Germinal center (tissue), 1 donor: ENCODE results near the gene ST3GAL4.
"Not testable (repeated sequence)": the region's sequence is repeated elsewhere in the genome, so short reads cannot be mapped to it uniquely, and the experiment has no call there.

Source experiments
- DNase-seq: peaks from one replicate; pipeline ENCODE4 v3.0.0; 2012; ENCODE audit warnings: mixed read lengths, low spot score

ST3GAL4 gene

GRCh38 chr11:126387857-126388256 is 32.4 kb downstream of the ST3GAL4 start:
- DNase-seq: no peak

GRCh38 chr11:126390272-126390867 is 34.9 kb downstream of the ST3GAL4 start:
- no peak for DNase-seq

- DNase-seq: no peak
These were observed 35.9 kb downstream of the ST3GAL4 start for GRCh38 chr11:126391286-126391954.

- DNase-seq: no peak
These were observed 36.6 kb downstream of the ST3GAL4 start for GRCh38 chr11:126391970-126392632.

- no peak for DNase-seq
These were observed 37.1 kb downstream of the ST3GAL4 start for GRCh38 chr11:126392633-126393013.

GRCh38 chr11:126393143-126393542 is 37.7 kb downstream of the ST3GAL4 start:
- DNase-seq: no peak

- no peak for DNase-seq
These were observed 38.5 kb downstream of the ST3GAL4 start for GRCh38 chr11:126394036-126394435.

GRCh38 chr11:126394634-126395072 is 39.2 kb downstream of the ST3GAL4 start:
- DNase-seq: not testable (repeated sequence)

GRCh38 chr11:126395784-126396183 is 40.3 kb downstream of the ST3GAL4 start:
- DNase-seq: not testable (repeated sequence)

- DNase-seq: not testable (repeated sequence)
These were observed 40.8 kb downstream of the ST3GAL4 start for GRCh38 chr11:126396266-126396665.

- no peak for DNase-seq
These were observed 41.5 kb downstream of the ST3GAL4 start for GRCh38 chr11:126396965-126397364.

GRCh38 chr11:126398296-126398695 is 42.8 kb downstream of the ST3GAL4 start:
- no peak for DNase-seq

GRCh38 chr11:126398721-126399120 is 43.2 kb downstream of the ST3GAL4 start:
- DNase-seq: no peak

GRCh38 chr11:126400019-126400418 is 44.5 kb downstream of the ST3GAL4 start:
- DNase-seq: no peak

GRCh38 chr11:126400479-126400878 is 45.0 kb downstream of the ST3GAL4 start:
- no peak for DNase-seq

GRCh38 chr11:126403022-126403581 is 47.6 kb downstream of the ST3GAL4 start:
- DNase-seq: no peak

GRCh38 chr11:126403658-126404057 is 48.2 kb downstream of the ST3GAL4 start:
- no peak for DNase-seq

- DNase-seq: no peak
These were observed 48.9 kb downstream of the ST3GAL4 start for GRCh38 chr11:126404367-126404766.

GRCh38 chr11:126405374-126405773 is 49.9 kb downstream of the ST3GAL4 start:
- no peak for DNase-seq

- DNase-seq: no peak
These were observed 50.4 kb downstream of the ST3GAL4 start for GRCh38 chr11:126405906-126406305.

GRCh38 chr11:126406368-126406767 is 50.9 kb downstream of the ST3GAL4 start:
- no peak for DNase-seq

GRCh38 chr11:126407101-126407521 is 51.6 kb downstream of the ST3GAL4 start:
- DNase-seq: no peak
